Astrocyte (in vitro differentiated cells and primary cell): ENCODE data around the gene TNRC6C. TPM values are rescaled to one million over a fixed set of nuclear protein-coding genes. Genes with fewer than 3 reads are reported as not detected.

Experiments used
- DNase-seq: peaks from one replicate; pipeline ENCODE4 v3.0.0-alpha.2; 2010; ENCODE audit warnings: low read depth
- FAIRE-seq: peaks from 2 replicates; lab custom pipeline; 2011; peaks lifted over from hg19 to GRCh38; lab: Jason Lieb, UNC
- H2AFZ ChIP-seq: 2 replicates; pipeline ENCODE4 v1.6.0; 2012; ENCODE audit warnings: low read depth, low read length, inconsistent platforms
- H3K27ac ChIP-seq: 2 replicates; pipeline ENCODE4 v1.5.1; 2011; ENCODE audit warnings: low read depth, low read length, inconsistent platforms
- H3K27me3 ChIP-seq: 2 replicates; pipeline ENCODE4 v1.6.0; 2011; ENCODE audit warnings: low read length, inconsistent platforms; ENCODE audit not compliant: insufficient read depth
- H3K36me3 ChIP-seq: 2 replicates; pipeline ENCODE4 v1.5.1; 2011; ENCODE audit warnings: low read length, inconsistent platforms; ENCODE audit not compliant: insufficient read depth
- H3K4me1 ChIP-seq: 2 replicates; pipeline ENCODE4 v1.5.1; 2011; ENCODE audit warnings: low read length, inconsistent platforms; ENCODE audit not compliant: insufficient read depth
- H3K4me2 ChIP-seq: 2 replicates; pipeline ENCODE4 v1.6.0; 2012; ENCODE audit warnings: low read length, inconsistent platforms
- H3K4me3 ChIP-seq: 2 replicates; pipeline ENCODE4 v1.5.1; 2011; ENCODE audit warnings: low read depth, mild to moderate bottlenecking, low read length, inconsistent platforms; ENCODE audit not compliant: insufficient read depth
- H3K79me2 ChIP-seq: 2 replicates; pipeline ENCODE4 v1.6.0; 2012; ENCODE audit warnings: mild to moderate bottlenecking, low read length, inconsistent platforms; ENCODE audit not compliant: insufficient read depth
- H3K9ac ChIP-seq: 2 replicates; pipeline ENCODE4 v1.6.0; 2012; ENCODE audit warnings: mild to moderate bottlenecking, low read length, inconsistent platforms
- H3K9me3 ChIP-seq: 2 replicates; pipeline ENCODE4 v1.5.1; 2012; ENCODE audit warnings: low read depth, mild to moderate bottlenecking, low read length, inconsistent platforms; ENCODE audit not compliant: insufficient read depth
- H4K20me1 ChIP-seq: 2 replicates; pipeline ENCODE4 v1.6.0; 2012; ENCODE audit warnings: low read length, inconsistent platforms; ENCODE audit not compliant: insufficient read depth
- H3K27ac Mint-ChIP-seq: one replicate; pipeline ENCODE4 v1.8.0; 2021; ENCODE audit warnings: mild to moderate bottlenecking, mixed read lengths; ENCODE audit not compliant: unreplicated experiment
- H3K27me3 Mint-ChIP-seq: one replicate; pipeline ENCODE4 v1.8.0; 2021; ENCODE audit warnings: low read depth, mixed read lengths; ENCODE audit not compliant: unreplicated experiment
- H3K36me3 Mint-ChIP-seq: one replicate; pipeline ENCODE4 v1.8.0; 2021; ENCODE audit warnings: low read depth, mixed read lengths; ENCODE audit not compliant: unreplicated experiment
- H3K4me1 Mint-ChIP-seq: one replicate; pipeline ENCODE4 v1.8.0; 2021; ENCODE audit warnings: low read depth, mixed read lengths; ENCODE audit not compliant: unreplicated experiment
- H3K4me3 Mint-ChIP-seq: one replicate; pipeline ENCODE4 v1.8.0; 2021; ENCODE audit warnings: mild to moderate bottlenecking, moderate library complexity, mixed read lengths; ENCODE audit not compliant: unreplicated experiment
- H3K9me3 Mint-ChIP-seq: one replicate; pipeline ENCODE4 v1.8.0; 2021; ENCODE audit warnings: mild to moderate bottlenecking, mixed read lengths; ENCODE audit not compliant: unreplicated experiment
- CTCF ChIP-seq: IDR thresholded peaks from 2 replicates; pipeline ENCODE4 v1.5.1; 2011; ENCODE audit warnings: low read depth, mild to moderate bottlenecking, inconsistent platforms, low read length, moderate library complexity; ENCODE audit not compliant: insufficient read depth
- EZH2 ChIP-seq: IDR thresholded peaks from 2 replicates; pipeline ENCODE4 v1.6.1; 2012; ENCODE audit warnings: mild to moderate bottlenecking, low read length, inconsistent platforms; ENCODE audit not compliant: insufficient read depth
- total RNA-seq: library from RNA; stranded (reverse); gene quantifications from 2 replicates; pipeline ENCODE4 v1.2.1, GENCODE V29; 2021

The TNRC6C gene
- total RNA-seq, 1 donor from 2014 or later, result 7.3 TPM

DNA sequence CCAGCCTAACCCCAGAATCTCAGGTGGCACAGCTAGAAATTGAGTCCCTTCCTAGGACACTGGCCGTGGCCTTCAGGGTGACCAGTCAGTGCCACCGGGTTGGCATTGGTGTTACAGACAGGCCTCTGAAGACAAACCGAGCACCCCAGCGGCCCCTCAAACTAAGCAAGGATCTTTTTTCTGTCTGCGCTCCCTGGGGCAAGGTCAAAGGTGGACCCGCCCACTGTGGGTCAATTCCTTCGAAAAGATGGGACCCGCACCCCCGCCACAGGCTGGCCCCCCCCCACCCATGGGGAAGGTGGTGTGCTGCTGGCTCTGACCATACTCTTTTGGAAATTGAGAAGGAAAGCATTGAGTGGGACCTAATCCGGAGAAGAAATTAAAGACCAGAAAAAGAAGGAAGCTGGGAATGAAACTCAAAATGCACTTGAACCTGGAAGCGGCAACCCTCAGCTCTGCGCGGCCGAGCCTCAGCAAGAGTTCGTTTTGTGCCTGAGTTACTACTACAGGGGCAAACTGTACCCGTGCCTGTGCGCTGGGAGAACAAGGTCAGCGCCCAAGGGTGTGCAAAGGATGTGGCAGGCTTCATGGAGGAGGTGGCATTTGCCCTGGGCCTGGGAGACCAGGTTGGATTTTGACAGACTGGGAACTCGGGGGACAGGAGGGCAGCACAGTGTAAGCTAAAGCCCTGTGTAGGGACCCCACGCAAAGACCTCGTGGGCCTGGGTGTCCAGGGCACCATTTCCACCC lies 149.6 kb downstream of the TNRC6C start:
- no peak for FAIRE-seq

DNA sequence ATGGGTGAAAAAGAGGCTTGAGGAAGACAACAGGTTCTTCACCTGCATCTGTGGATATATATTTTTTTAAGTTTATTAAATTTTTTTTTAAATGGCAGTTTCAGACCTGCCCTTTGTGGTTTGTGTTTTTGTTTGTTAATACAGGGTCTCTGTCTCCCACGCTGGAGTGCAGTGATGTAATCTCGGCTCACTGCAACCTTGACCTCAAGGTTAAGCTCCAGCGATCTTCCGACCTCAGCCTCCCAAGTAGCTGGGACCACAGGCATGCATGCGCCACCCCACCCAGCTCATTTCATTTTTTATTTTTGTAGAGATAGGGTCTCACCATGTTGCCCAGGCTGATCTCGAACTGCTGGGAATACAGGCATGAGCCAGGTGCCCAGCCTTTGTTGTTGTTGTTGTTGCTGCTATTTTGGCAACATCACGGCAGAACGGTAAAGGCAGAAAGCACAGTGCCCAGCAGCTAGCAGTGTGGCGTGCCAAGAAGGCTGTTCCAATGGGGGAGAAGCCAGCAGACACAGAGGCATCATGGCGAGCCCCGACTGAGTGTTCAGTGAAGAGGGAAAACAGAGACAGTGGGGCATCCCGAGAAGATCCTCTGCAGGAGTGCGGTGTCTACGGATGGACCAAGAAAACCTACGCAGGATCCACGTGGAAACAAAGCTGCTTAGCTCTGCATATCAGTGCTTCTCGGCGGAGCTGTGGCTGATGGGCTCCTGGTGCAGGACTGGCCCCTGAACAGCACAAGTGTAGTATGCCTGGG lies 150.4 kb downstream of the TNRC6C start:
- Histone ChIP-seq H3K27ac (no peak overlapping the region), H3K27me3 (peaks cover 5% of the 10 kb centered on the region), H3K4me2 (no peak overlapping the region), H2AFZ (no peak overlapping the region), H3K4me1 (no peaks in the 10 kb centered on the region), H3K9ac (no peak overlapping the region), H3K36me3 (no peaks in the 10 kb centered on the region), H3K79me2 (no peaks in the 10 kb centered on the region), H3K4me3 (no peak overlapping the region), H4K20me1 (no peaks in the 10 kb centered on the region), H3K9me3 (no peaks in the 10 kb centered on the region)
- H3K27me3 Mint-ChIP-seq, result peaks cover 2% of the 10 kb centered on the region
- TF ChIP-seq EZH2, result no peak
- TF ChIP-seq CTCF, result no peak
- DNase-seq, result no peak
- no peaks in the 10 kb centered on the region for H3K4me1 Mint-ChIP-seq
- H3K9me3 Mint-ChIP-seq, result no peaks in the 10 kb centered on the region
- no peak overlapping the region for H3K27ac Mint-ChIP-seq
- H3K36me3 Mint-ChIP-seq, result peaks cover 9% of the 10 kb centered on the region
- H3K4me3 Mint-ChIP-seq, result no peak overlapping the region
- no peak for FAIRE-seq

More for the DNA sequence above, 149.6 kb downstream of the TNRC6C start:
- Histone ChIP-seq H3K4me1 (no peaks in the 10 kb centered on the region), H3K9ac (no peak overlapping the region), H3K27ac (no peak overlapping the region), H3K4me2 (no peak overlapping the region), H4K20me1 (no peaks in the 10 kb centered on the region), H3K79me2 (no peaks in the 10 kb centered on the region), H3K36me3 (no peaks in the 10 kb centered on the region), H2AFZ (no peak overlapping the region), H3K4me3 (no peak overlapping the region), H3K27me3 (no peaks in the 10 kb centered on the region), H3K9me3 (no peaks in the 10 kb centered on the region)
- no peak for TF ChIP-seq EZH2
- no peak for TF ChIP-seq CTCF
- no peaks in the 10 kb centered on the region for H3K4me1 Mint-ChIP-seq
- no peaks in the 10 kb centered on the region for H3K9me3 Mint-ChIP-seq
- no peak for DNase-seq
- no peak overlapping the region for H3K4me3 Mint-ChIP-seq
- peaks cover 10% of the 10 kb centered on the region for H3K36me3 Mint-ChIP-seq
- H3K27ac Mint-ChIP-seq, result no peak overlapping the region
- peaks cover 2% of the 10 kb centered on the region for H3K27me3 Mint-ChIP-seq

- no peaks in the 10 kb centered on the region for H3K9me3 ChIP-seq
- no peak for TF ChIP-seq CTCF
- no peak for TF ChIP-seq EZH2
Measured at GRCh38 chr17:78109489-78109761, 150.9 kb downstream of the TNRC6C start.

More at GRCh38 chr17:78109489-78109761, 150.9 kb downstream of the TNRC6C start:
- FAIRE-seq (no peak), DNase-seq (no peak)
- Mint-ChIP-seq H3K36me3 (peaks cover 8% of the 10 kb centered on the region), H3K4me3 (no peak overlapping the region), H3K27ac (no peak overlapping the region), H3K9me3 (no peaks in the 10 kb centered on the region), H3K27me3 (peaks cover 2% of the 10 kb centered on the region), H3K4me1 (no peaks in the 10 kb centered on the region)
- H3K27me3 ChIP-seq, result peaks cover 5% of the 10 kb centered on the region
- no peaks in the 10 kb centered on the region for H3K36me3 ChIP-seq
- H3K4me3 ChIP-seq, result no peak overlapping the region
- no peaks in the 10 kb centered on the region for H4K20me1 ChIP-seq
- no peaks in the 10 kb centered on the region for H3K79me2 ChIP-seq
- H3K4me1 ChIP-seq, result no peaks in the 10 kb centered on the region
- H3K27ac ChIP-seq, result no peak overlapping the region
- H2AFZ ChIP-seq, result no peak overlapping the region
- no peak overlapping the region for H3K4me2 ChIP-seq
- no peak overlapping the region for H3K9ac ChIP-seq
